ENCODE results near the gene CCNQ. TPM values are rescaled to one million over a fixed set of nuclear protein-coding genes. Genes with fewer than 3 reads are reported as not detected.
A peak's percentile ranks its signal among the peaks of the same experiment; 100 is the strongest.

Gene CCNQ
- total and polyA plus RNA-seq, 2 donors (not counting 1 experiment from before 2014, with no cell fraction given): 19.9 to 28.2 TPM

GRCh38 chrX:153564047-153564606, 34.8 kb downstream of the CCNQ start:
- no peaks in the 10 kb centered on the region for H3K36me3 ChIP-seq (ENCODE audit: control insufficient read depth, insufficient read depth, low read length)
- no peak overlapping the region for H3K4me3 ChIP-seq (replicated peaks in 1 of 4; ENCODE audit: control extremely low read depth in 1 of 4, insufficient read depth in 1 of 4, low read depth in 3 of 4, low read length in 4 of 4)
- DNase-seq (ENCODE audit: low read depth in 2 of 2): peak in 1 of 2 donors; percentile 1
- TF ChIP-seq CTCF (conservative IDR thresholded peaks at IDR 0.05 in 1 of 2, IDR thresholded peaks at IDR 0.05 in 1 of 2; ENCODE audit: low read depth in 1 of 2, low read length in 2 of 2) (no peak), EZH2 (IDR thresholded peaks at IDR 0.05; ENCODE audit: low read length, missing control alignments) (no peak)
- no peaks in the 10 kb centered on the region for H4K20me1 ChIP-seq (ENCODE audit: control insufficient read depth, extremely low read depth, insufficient read depth, low read length)
- H3K79me2 ChIP-seq (ENCODE audit: control insufficient read depth, insufficient read depth, low read length): no peaks in the 10 kb centered on the region
- H3K9me3 ChIP-seq (ENCODE audit: control insufficient read depth, insufficient read depth, low read depth, low read length): no peaks in the 10 kb centered on the region
- no peaks in the 10 kb centered on the region for H3K4me1 ChIP-seq (ENCODE audit: control insufficient read depth, extremely low read depth, insufficient read depth, low read length)
- H3K27me3 ChIP-seq (ENCODE audit: control insufficient read depth, insufficient read depth, low read length): no peaks in the 10 kb centered on the region
- H3K27ac ChIP-seq (ENCODE audit: insufficient read depth, low read length): no peak overlapping the region
- H2AFZ ChIP-seq (ENCODE audit: low read length): no peak overlapping the region
- no peak overlapping the region for H3K4me2 ChIP-seq (ENCODE audit: extremely low read depth, insufficient read depth, low read length)
- no peak overlapping the region for H3K9ac ChIP-seq (ENCODE audit: insufficient read depth, low read length)

GRCh38 chrX:153562546-153562945, 36.4 kb downstream of the CCNQ start:
- Histone ChIP-seq H3K9me3 (ENCODE audit: control insufficient read depth, insufficient read depth, low read depth, low read length) (no peaks in the 10 kb centered on the region), H3K27me3 (ENCODE audit: control insufficient read depth, insufficient read depth, low read length) (no peaks in the 10 kb centered on the region), H3K27ac (ENCODE audit: insufficient read depth, low read length) (no peak overlapping the region), H3K4me3 (replicated peaks in 1 of 4; ENCODE audit: control extremely low read depth in 1 of 4, insufficient read depth in 1 of 4, low read depth in 3 of 4, low read length in 4 of 4) (no peak overlapping the region), H3K36me3 (ENCODE audit: control insufficient read depth, insufficient read depth, low read length) (no peaks in the 10 kb centered on the region), H3K79me2 (ENCODE audit: control insufficient read depth, insufficient read depth, low read length) (no peaks in the 10 kb centered on the region), H3K4me2 (ENCODE audit: extremely low read depth, insufficient read depth, low read length) (no peak overlapping the region), H4K20me1 (ENCODE audit: control insufficient read depth, extremely low read depth, insufficient read depth, low read length) (no peaks in the 10 kb centered on the region), H2AFZ (ENCODE audit: low read length) (no peak overlapping the region), H3K4me1 (ENCODE audit: control insufficient read depth, extremely low read depth, insufficient read depth, low read length) (no peaks in the 10 kb centered on the region), H3K9ac (ENCODE audit: insufficient read depth, low read length) (no peak overlapping the region)
- no peak for DNase-seq (ENCODE audit: low read depth in 2 of 2)
- no peak for TF ChIP-seq CTCF (conservative IDR thresholded peaks at IDR 0.05 in 1 of 2, IDR thresholded peaks at IDR 0.05 in 1 of 2; ENCODE audit: low read depth in 1 of 2, low read length in 2 of 2)
- no peak for TF ChIP-seq EZH2 (IDR thresholded peaks at IDR 0.05; ENCODE audit: low read length, missing control alignments)

GRCh38 chrX:153561337-153561736, 37.6 kb downstream of the CCNQ start:
- Histone ChIP-seq H3K4me1 (ENCODE audit: control insufficient read depth, extremely low read depth, insufficient read depth, low read length) (no peaks in the 10 kb centered on the region), H3K36me3 (ENCODE audit: control insufficient read depth, insufficient read depth, low read length) (no peaks in the 10 kb centered on the region), H3K9me3 (ENCODE audit: control insufficient read depth, insufficient read depth, low read depth, low read length) (no peaks in the 10 kb centered on the region), H3K79me2 (ENCODE audit: control insufficient read depth, insufficient read depth, low read length) (no peaks in the 10 kb centered on the region), H3K27me3 (ENCODE audit: control insufficient read depth, insufficient read depth, low read length) (no peaks in the 10 kb centered on the region), H4K20me1 (ENCODE audit: control insufficient read depth, extremely low read depth, insufficient read depth, low read length) (no peaks in the 10 kb centered on the region), H3K27ac (ENCODE audit: insufficient read depth, low read length) (no peak overlapping the region), H3K4me2 (ENCODE audit: extremely low read depth, insufficient read depth, low read length) (no peak overlapping the region), H2AFZ (ENCODE audit: low read length) (no peak overlapping the region), H3K4me3 (replicated peaks in 1 of 4; ENCODE audit: control extremely low read depth in 1 of 4, insufficient read depth in 1 of 4, low read depth in 3 of 4, low read length in 4 of 4) (no peak overlapping the region), H3K9ac (ENCODE audit: insufficient read depth, low read length) (no peak overlapping the region)
- DNase-seq (ENCODE audit: low read depth in 2 of 2): no peak
- TF ChIP-seq EZH2 (IDR thresholded peaks at IDR 0.05; ENCODE audit: low read length, missing control alignments): no peak
- TF ChIP-seq CTCF (conservative IDR thresholded peaks at IDR 0.05 in 1 of 2, IDR thresholded peaks at IDR 0.05 in 1 of 2; ENCODE audit: low read depth in 1 of 2, low read length in 2 of 2): no peak
